ENCODE measurements around the gene NPIPA1. TPM values are rescaled to one million over a fixed set of nuclear protein-coding genes. Genes with fewer than 3 reads are reported as not detected.
"Not testable (repeated sequence)": the region's sequence is repeated elsewhere in the genome, so short reads cannot be mapped to it uniquely, and the experiment has no call there.

NPIPA1 gene
- polyA plus RNA-seq, 6 donors from 2014 or later = 0.73 to 3.9 (median 1.3) TPM; not detected in 1

- DNase-seq = peak; percentile 46
- H3K36me3 Mint-ChIP-seq, H3K9me3 Mint-ChIP-seq, H3K27me3 Mint-ChIP-seq: not testable (repeated sequence)
- H3K27ac Mint-ChIP-seq = peak overlapping the region; percentile 89 to 97 (median 96)
- peak; percentile 27 to 45 for ATAC-seq (ENCODE audit: low read depth in 2 of 2)
- peak overlapping the region; percentile 85 to 97 (median 93) for H3K4me3 Mint-ChIP-seq
- H3K4me1 Mint-ChIP-seq = peaks cover 13 to 39% (median 25%) of the 10 kb centered on the region in 3 donors
Measured at GRCh38 chr16:14975418-14976194, 38.4 kb downstream of the NPIPA1 start.

- peak overlapping the region in 6 of 8 donors; percentile 5 to 97 (median 92) for H3K4me3 Mint-ChIP-seq
- peak overlapping the region in 4 of 6 donors; percentile 47 to 91 (median 79) for H3K27ac Mint-ChIP-seq
- ATAC-seq (ENCODE audit: low read depth in 2 of 2); H3K36me3 Mint-ChIP-seq; DNase-seq; H3K9me3 Mint-ChIP-seq; H3K27me3 Mint-ChIP-seq: not testable (repeated sequence)
- H3K4me1 Mint-ChIP-seq = peaks cover 16 to 48% (median 33%) of the 10 kb centered on the region in 3 donors
Measured at GRCh38 chr16:14976971-14977736, 39.9 kb downstream of the NPIPA1 start.

DNA sequence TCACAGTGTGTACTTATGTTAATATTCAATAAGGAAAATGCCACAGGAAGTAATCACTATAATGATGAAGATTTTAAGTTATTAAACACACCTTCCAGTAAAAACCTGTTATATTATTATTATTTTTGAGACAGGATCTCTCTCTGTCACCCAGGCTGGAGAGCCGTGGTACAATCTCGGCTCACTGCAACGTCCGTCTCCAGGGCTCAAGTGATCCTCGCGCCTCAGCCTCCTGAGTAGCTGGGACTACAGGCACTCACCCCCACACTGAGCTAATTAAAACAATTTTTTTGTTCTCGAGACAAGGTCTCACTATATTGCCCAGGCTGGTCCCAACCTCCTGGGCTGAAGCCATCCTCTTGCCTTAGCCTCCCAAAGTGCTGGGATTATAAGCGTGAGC is 41.0 kb downstream of the NPIPA1 start:
- H3K9me3 Mint-ChIP-seq; ATAC-seq (ENCODE audit: low read depth in 2 of 2); H3K36me3 Mint-ChIP-seq; DNase-seq; H3K27me3 Mint-ChIP-seq: not testable (repeated sequence)
- Mint-ChIP-seq H3K4me3 (peak overlapping the region in 1 of 8 donors; percentile 31), H3K4me1 (peaks cover 18 to 55% (median 36%) of the 10 kb centered on the region in 3 donors), H3K27ac (peak overlapping the region in 3 of 6 donors; percentile 20 to 44 (median 34))

DNA sequence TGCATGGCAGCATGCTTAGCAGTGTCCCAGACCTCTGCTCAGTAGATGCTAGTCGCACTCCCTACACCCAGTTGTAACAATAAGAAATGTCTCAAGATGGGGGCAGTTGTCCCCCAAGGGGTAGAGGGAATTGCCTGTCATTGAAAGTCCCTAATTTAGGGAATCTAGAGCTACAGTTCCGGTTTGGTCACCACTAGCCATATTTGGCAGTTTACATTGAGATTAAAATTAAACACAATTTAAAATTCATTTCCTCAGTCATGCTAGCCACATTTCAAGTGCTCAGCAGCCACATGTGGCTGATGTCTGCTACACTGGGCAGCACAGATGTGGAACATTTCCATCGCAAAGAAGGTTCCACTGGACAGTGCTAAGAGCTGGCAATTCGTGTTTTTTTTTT is 41.7 kb downstream of the NPIPA1 start:
- not testable (repeated sequence) for DNase-seq; H3K27me3 Mint-ChIP-seq; H3K9me3 Mint-ChIP-seq; H3K36me3 Mint-ChIP-seq; ATAC-seq (ENCODE audit: low read depth in 2 of 2)
- Mint-ChIP-seq H3K4me3 (peak overlapping the region in 1 of 8 donors; percentile 31), H3K27ac (peak overlapping the region in 1 of 6 donors; percentile 49), H3K4me1 (peaks cover 18 to 56% (median 36%) of the 10 kb centered on the region in 3 donors)

- not testable (repeated sequence) for H3K27me3 Mint-ChIP-seq; DNase-seq; H3K36me3 Mint-ChIP-seq; H3K4me3 Mint-ChIP-seq; H3K9me3 Mint-ChIP-seq; H3K27ac Mint-ChIP-seq; ATAC-seq (ENCODE audit: low read depth in 2 of 2)
- peaks cover 21 to 47% (median 34%) of the 10 kb centered on the region in 3 donors for H3K4me1 Mint-ChIP-seq
Measured at GRCh38 chr16:14981234-14981633, 44.0 kb downstream of the NPIPA1 start.

GRCh38 chr16:14982521-14982920 is 45.3 kb downstream of the NPIPA1 start:
- not testable (repeated sequence) for ATAC-seq (ENCODE audit: low read depth in 2 of 2); H3K4me3 Mint-ChIP-seq; H3K9me3 Mint-ChIP-seq; DNase-seq; H3K36me3 Mint-ChIP-seq; H3K27me3 Mint-ChIP-seq
- Mint-ChIP-seq H3K4me1 (peaks cover 12 to 38% (median 23%) of the 10 kb centered on the region in 3 donors), H3K27ac (peak overlapping the region in 1 of 6 donors; percentile 44)

GRCh38 chr16:14988092-14988491 is 50.8 kb downstream of the NPIPA1 start:
- peaks cover 20 to 36% of the 10 kb centered on the region in 2 donors for H3K36me3 Mint-ChIP-seq
- H3K27me3 Mint-ChIP-seq; DNase-seq; ATAC-seq (ENCODE audit: low read depth in 2 of 2); H3K9me3 Mint-ChIP-seq: not testable (repeated sequence)
- peak overlapping the region in 5 of 8 donors; percentile 35 to 73 (median 55) for H3K4me3 Mint-ChIP-seq
- peaks cover 25 to 31% (median 28%) of the 10 kb centered on the region in 3 donors for H3K4me1 Mint-ChIP-seq
- H3K27ac Mint-ChIP-seq = peak overlapping the region; percentile 4 to 78 (median 57)

GRCh38 chr16:14988661-14989191 is 51.5 kb downstream of the NPIPA1 start:
- peaks cover 20 to 36% of the 10 kb centered on the region in 2 donors for H3K36me3 Mint-ChIP-seq
- ATAC-seq (ENCODE audit: low read depth in 2 of 2) (peak; percentile 85 to 89), DNase-seq (peak; percentile 54)
- H3K9me3 Mint-ChIP-seq, H3K27me3 Mint-ChIP-seq: not testable (repeated sequence)
- peaks cover 28 to 29% (median 28%) of the 10 kb centered on the region in 3 donors for H3K4me1 Mint-ChIP-seq
- H3K27ac Mint-ChIP-seq = peak overlapping the region in 3 of 6 donors; percentile 55 to 86 (median 65)
- peak overlapping the region in 6 of 8 donors; percentile 63 to 81 (median 72) for H3K4me3 Mint-ChIP-seq

- not testable (repeated sequence) for H3K9me3 Mint-ChIP-seq, H3K27me3 Mint-ChIP-seq, DNase-seq
- Mint-ChIP-seq H3K27ac (peak overlapping the region in 3 of 6 donors; percentile 80 to 86 (median 86)), H3K4me3 (peak overlapping the region in 5 of 8 donors; percentile 17 to 88 (median 75)), H3K36me3 (peaks cover 20 to 36% of the 10 kb centered on the region in 2 donors), H3K4me1 (peaks cover 26 to 32% (median 27%) of the 10 kb centered on the region in 3 donors)
- ATAC-seq (ENCODE audit: low read depth in 2 of 2) = peak; percentile 57 to 62
Measured at GRCh38 chr16:14989291-14990281, 52.3 kb downstream of the NPIPA1 start.

GRCh38 chr16:14993277-14994151 is 56.3 kb downstream of the NPIPA1 start:
- not testable (repeated sequence) for H3K9me3 Mint-ChIP-seq; H3K4me3 Mint-ChIP-seq; DNase-seq; H3K27me3 Mint-ChIP-seq; H3K27ac Mint-ChIP-seq; ATAC-seq (ENCODE audit: low read depth in 2 of 2)
- Mint-ChIP-seq H3K36me3 (peaks cover 13 to 22% of the 10 kb centered on the region in 2 donors), H3K4me1 (peaks cover 29 to 31% (median 31%) of the 10 kb centered on the region in 3 donors)

DNA sequence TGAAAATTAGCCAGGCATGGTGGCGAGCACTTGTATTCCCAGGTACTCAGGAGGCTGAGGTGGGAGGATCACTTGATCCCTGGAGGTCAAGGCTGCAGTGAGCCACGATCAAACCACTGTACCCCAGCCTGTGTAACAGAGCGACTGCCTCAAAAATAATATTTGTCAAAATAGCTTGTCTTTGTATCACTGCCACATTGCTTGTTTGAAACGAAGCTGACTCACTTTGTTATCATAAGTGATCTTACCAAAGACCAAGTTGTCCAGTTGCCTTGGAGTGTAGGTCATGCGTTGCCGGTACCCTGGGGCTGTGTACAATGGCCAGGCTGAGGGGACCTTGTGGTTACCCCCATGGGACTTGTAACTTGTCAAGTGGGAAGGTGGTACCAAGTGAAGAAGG is 59.5 kb downstream of the NPIPA1 start:
- not testable (repeated sequence) for ATAC-seq (ENCODE audit: low read depth in 2 of 2)

More for the DNA sequence above, 59.5 kb downstream of the NPIPA1 start:
- H3K4me1 Mint-ChIP-seq = peaks cover 17 to 21% (median 20%) of the 10 kb centered on the region in 3 donors
- not testable (repeated sequence) for H3K27ac Mint-ChIP-seq, DNase-seq, H3K27me3 Mint-ChIP-seq, H3K9me3 Mint-ChIP-seq, H3K4me3 Mint-ChIP-seq
- peaks cover 8 to 13% of the 10 kb centered on the region in 2 donors for H3K36me3 Mint-ChIP-seq

Measured in naive B cell (primary cell).